Right lobe of liver (tissue), 4 donors: ENCODE measurements around the gene RASAL2.

Experiments used
- CTCF ChIP-seq, 4 donors: fragments of 200-600 bp in 3 of 4; fragments of 450-650 bp in 1 of 4; IDR thresholded peaks; one replicate each; pipeline versions ENCODE4 v1.5.1 to v1.8.0; 2016 to 2022; ENCODE audit warnings: antibody characterized with exemption in 4 of 4, mild to moderate bottlenecking in 2 of 4
- POLR2A ChIP-seq: fragments of 450-650 bp; IDR thresholded peaks from one replicate; pipeline ENCODE4 v1.6.1; 2017; ENCODE audit warnings: antibody characterized with exemption, mild to moderate bottlenecking
- donor health status: DM: no; HTN: no; CAD: no.
- donor health status: DM: no; HTN: no; CAD: no.
- donor health status: DM: no; HTN: yes; CAD: no.

DNA sequence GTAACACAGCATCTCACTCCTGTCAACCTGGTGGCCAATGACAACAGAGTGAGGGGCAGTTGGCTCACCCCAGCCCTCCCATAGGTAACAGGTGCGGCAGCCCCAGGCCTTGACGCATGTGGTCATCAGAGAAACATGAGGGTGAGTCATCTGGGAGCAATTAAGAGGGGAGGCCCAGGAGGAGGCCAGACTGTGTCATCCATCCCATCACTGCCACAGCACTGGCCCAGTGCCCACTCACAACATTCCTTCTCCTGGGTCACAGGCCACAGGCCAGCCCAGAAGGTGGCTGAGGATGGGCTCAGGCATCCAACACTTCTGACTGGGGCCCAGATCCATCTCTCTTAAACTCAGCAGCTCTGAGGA, 436.1 kb downstream of the RASAL2 start:
- TF ChIP-seq CTCF (IDR thresholded peaks at IDR 0.05) (no peak), POLR2A (no peak)
